Smooth muscle cell (in vitro differentiated cells): ENCODE measurements around the gene SYNDIG1. TPM values are rescaled to one million over a fixed set of nuclear protein-coding genes. Genes with fewer than 3 reads are reported as not detected.

Source experiments
- DNase-seq: peaks from one replicate; lab custom pipeline; 2025; ENCODE audit not compliant: unreplicated experiment; lab: John Stamatoyannopoulos, UW
- H2AFZ ChIP-seq: fragments of 200-600 bp; sonication (generic); 2 replicates; pipeline ENCODE4 v1.6.0; 2016; ENCODE audit warnings: antibody characterized with exemption, low read depth, mild to moderate bottlenecking
- H3F3A ChIP-seq: fragments of 200-600 bp; sonication (generic); 2 replicates; pipeline ENCODE4 v1.6.0; 2017; ENCODE audit warnings: antibody characterized with exemption, low read depth
- H3K27ac ChIP-seq: fragments of 200-600 bp; sonication (generic); 2 replicates; pipeline ENCODE4 v1.5.1; 2016; ENCODE audit warnings: low read depth, mild to moderate bottlenecking
- H3K27me3 ChIP-seq: fragments of 200-600 bp; sonication (generic); 2 replicates; pipeline ENCODE4 v1.6.1; 2016; ENCODE audit warnings: low read depth, mild to moderate bottlenecking
- H3K36me3 ChIP-seq: fragments of 200-600 bp; sonication (generic); 2 replicates; pipeline ENCODE4 v1.5.1; 2016; ENCODE audit warnings: low read depth
- H3K4me1 ChIP-seq: fragments of 200-600 bp; sonication (generic); 2 replicates; pipeline ENCODE4 v1.5.1; 2016; ENCODE audit warnings: low read depth
- H3K4me2 ChIP-seq: fragments of 200-600 bp; sonication (generic); 2 replicates; pipeline ENCODE4 v1.6.0; 2016; ENCODE audit warnings: mild to moderate bottlenecking
- H3K4me3 ChIP-seq: fragments of 200-600 bp; sonication (generic); 2 replicates; pipeline ENCODE4 v1.5.1; 2016; ENCODE audit warnings: mild to moderate bottlenecking
- H3K79me2 ChIP-seq: fragments of 200-600 bp; sonication (generic); 2 replicates; pipeline ENCODE4 v1.6.0; 2016; ENCODE audit warnings: low read depth, mild to moderate bottlenecking
- H3K9ac ChIP-seq: fragments of 200-600 bp; sonication (generic); 2 replicates; pipeline ENCODE4 v1.6.0; 2016; ENCODE audit warnings: low read depth
- H3K9me3 ChIP-seq: fragments of 200-600 bp; sonication (generic); replicated peaks from 2 replicates; pipeline ENCODE4 v1.5.1; 2016; ENCODE audit warnings: low read depth
- H4K20me1 ChIP-seq: fragments of 200-600 bp; sonication (generic); 2 replicates; pipeline ENCODE4 v1.6.0; 2016; ENCODE audit warnings: low read depth
- CTCF ChIP-seq: fragments of 200-600 bp; sonication (generic); IDR thresholded peaks from 2 replicates; pipeline ENCODE4 v1.5.1; 2017; ENCODE audit warnings: borderline replicate concordance, mild to moderate bottlenecking, antibody characterized with exemption; ENCODE audit not compliant: insufficient read depth, poor library complexity, severe bottlenecking
- WGBS: methylation state at CpG from one replicate; pipeline ENCODE4 v1.1.7; 2016; ENCODE audit warnings: low lambda C conversion rate; 5-methylcytosine and 5-hydroxymethylcytosine counted together
- polyA plus RNA-seq: library from polyadenylated mRNA; unstranded; fragments of >200 nt; fragmentation: Nextera tagmentation; extraction: Ambion mirVana; gene quantifications from 2 replicates; pipeline ENCODE4 v1.2.1, GENCODE V29; 2016
- total RNA-seq: library from RNA; depleted of rRNA; stranded (reverse); fragments of >200 nt; gene quantifications from 2 replicates; pipeline ENCODE4 v1.2.3, GENCODE V29; 2014

The SYNDIG1 gene
- total and polyA plus RNA-seq, 2 experiments from 2014 or later, result 1.8 to 2.2 TPM

DNA sequence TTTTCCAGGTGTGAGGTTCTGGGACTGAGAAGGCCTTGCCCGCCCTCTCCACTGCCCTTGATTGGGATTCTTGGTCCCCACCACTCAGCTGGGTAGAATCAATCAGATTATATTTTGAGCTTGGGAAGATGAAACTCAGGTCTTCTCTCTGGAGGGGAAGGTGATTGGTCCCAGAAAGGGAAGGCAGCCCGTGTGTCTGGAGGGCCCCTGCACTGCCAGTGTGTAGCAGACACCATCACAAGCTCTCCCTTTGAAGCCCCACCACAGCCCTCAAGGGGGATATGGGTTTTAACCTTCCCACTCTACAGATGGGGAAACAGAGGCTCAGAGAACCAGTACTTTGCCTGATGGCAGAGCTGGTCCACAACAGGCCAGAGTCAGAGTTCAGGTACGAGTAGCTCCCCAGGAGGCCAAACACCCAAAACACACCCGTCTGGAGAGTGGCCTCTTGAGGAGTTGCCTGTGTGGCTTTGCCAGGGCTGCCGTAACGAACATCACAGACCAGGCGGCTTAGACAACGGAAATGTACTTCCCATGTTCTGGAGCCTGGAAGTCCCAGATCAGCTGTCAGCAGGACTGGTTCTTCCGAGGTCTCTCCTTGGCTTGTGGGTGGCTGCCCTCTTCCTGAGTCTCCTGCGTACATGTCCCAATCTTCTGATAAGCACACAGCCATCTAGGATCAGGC lies 205.6 kb downstream of the SYNDIG1 start:
- H3K4me2 ChIP-seq, result no peak overlapping the region
- WGBS, result 70% methylated on average over 10 of the region's 10 CpGs
- no peaks in the 10 kb centered on the region for H3K9me3 ChIP-seq
- peaks cover 7% of the 10 kb centered on the region for H3F3A ChIP-seq
- H4K20me1 ChIP-seq, result no peaks in the 10 kb centered on the region
- no peak overlapping the region for H3K4me3 ChIP-seq
- no peaks in the 10 kb centered on the region for H3K36me3 ChIP-seq
- no peak for TF ChIP-seq CTCF
- no peak overlapping the region for H3K27ac ChIP-seq
- no peak overlapping the region for H2AFZ ChIP-seq
- H3K4me1 ChIP-seq, result peaks cover 3% of the 10 kb centered on the region
- no peaks in the 10 kb centered on the region for H3K79me2 ChIP-seq
- H3K9ac ChIP-seq, result no peak overlapping the region
- DNase-seq, result no peak
- no peaks in the 10 kb centered on the region for H3K27me3 ChIP-seq

DNA sequence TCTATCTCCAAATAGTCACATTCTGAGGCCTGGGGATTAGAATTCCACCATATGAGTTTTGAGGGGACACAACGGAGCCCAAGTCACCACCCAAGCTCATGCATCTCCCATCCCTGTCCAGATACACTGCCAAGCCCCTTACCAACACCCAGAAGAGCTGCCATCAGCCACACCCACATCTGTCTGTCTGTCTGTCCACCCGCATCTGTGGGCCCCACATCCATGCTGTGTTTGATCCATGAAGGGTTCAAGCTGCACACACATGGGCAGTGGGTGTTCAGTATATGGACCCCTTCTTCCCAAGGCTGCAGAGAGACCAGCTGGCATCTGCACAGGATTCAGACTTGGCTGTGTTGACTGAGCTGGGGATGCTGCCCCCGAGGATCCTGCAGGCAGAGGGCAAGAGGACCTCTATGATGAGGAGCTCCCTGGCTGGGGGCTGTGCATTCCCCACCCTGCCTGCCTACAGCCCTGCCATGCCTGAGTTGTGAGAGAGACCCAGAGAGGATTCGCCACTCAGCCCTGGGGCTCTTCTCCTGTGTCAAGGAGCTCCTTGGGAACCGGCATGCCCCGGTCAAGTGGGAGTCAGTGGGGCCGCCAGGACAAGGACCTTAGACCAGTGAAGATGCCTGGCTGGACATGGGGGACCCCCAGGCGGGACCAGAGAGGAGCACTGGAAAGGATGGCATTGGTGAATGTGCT lies 206.4 kb downstream of the SYNDIG1 start:
- Histone ChIP-seq H3K9ac (no peak overlapping the region), H4K20me1 (no peaks in the 10 kb centered on the region), H3F3A (peaks cover 7% of the 10 kb centered on the region), H3K4me3 (no peak overlapping the region), H3K36me3 (no peaks in the 10 kb centered on the region), H3K4me1 (peaks cover 3% of the 10 kb centered on the region), H2AFZ (no peak overlapping the region), H3K27me3 (no peaks in the 10 kb centered on the region), H3K9me3 (no peaks in the 10 kb centered on the region), H3K4me2 (no peak overlapping the region), H3K79me2 (no peaks in the 10 kb centered on the region), H3K27ac (no peak overlapping the region)
- no peak for DNase-seq
- 84% methylated on average over 8 of the region's 8 CpGs for WGBS
- no peak for TF ChIP-seq CTCF

- Histone ChIP-seq H3K4me2 (no peak overlapping the region), H3K27ac (no peak overlapping the region), H3K4me3 (no peak overlapping the region), H3F3A (peaks cover 7% of the 10 kb centered on the region), H4K20me1 (no peaks in the 10 kb centered on the region), H3K9ac (no peak overlapping the region), H2AFZ (no peak overlapping the region), H3K36me3 (no peaks in the 10 kb centered on the region), H3K27me3 (no peaks in the 10 kb centered on the region), H3K79me2 (no peaks in the 10 kb centered on the region), H3K4me1 (peaks cover 3% of the 10 kb centered on the region), H3K9me3 (no peaks in the 10 kb centered on the region)
- no peak for DNase-seq
- WGBS, result 96% methylated on average over 11 of the region's 11 CpGs
- no peak for TF ChIP-seq CTCF
Measured at GRCh38 chr20:24676353-24676977, 207.0 kb downstream of the SYNDIG1 start.
